ENCODE measurements around the gene PHACTR1. TPM values are rescaled to one million over a fixed set of nuclear protein-coding genes. Genes with fewer than 3 reads are reported as not detected.
A peak's percentile ranks its signal among the peaks of the same experiment; 100 is the strongest.

Gene PHACTR1
- total and polyA plus RNA-seq, 4 donors, result 18.1 to 49.0 (median 39.5) TPM

DNA sequence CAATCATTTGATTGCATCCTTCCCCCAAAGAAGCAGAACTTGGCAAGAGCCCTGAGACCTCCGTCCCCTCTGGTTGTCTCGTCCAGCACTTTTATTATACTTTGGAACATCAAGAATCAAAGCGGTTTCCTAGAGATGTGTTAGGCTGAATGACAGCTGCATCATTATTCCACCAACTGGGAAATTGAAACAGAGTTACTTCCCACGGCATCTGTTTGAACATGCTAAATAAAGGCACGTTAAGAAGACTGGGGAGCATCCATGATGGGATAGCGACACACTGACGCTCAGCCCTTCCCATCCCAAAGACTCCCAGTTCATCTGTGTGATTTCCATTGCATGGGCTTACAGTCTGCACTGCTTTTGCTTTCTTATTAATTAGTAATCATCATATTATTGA, 464.0 kb downstream of the PHACTR1 start:
- H3K27me3 ChIP-seq (ENCODE audit: control insufficient read depth, insufficient read depth, low read length), result no peaks in the 10 kb centered on the region
- H3K9me3 ChIP-seq (ENCODE audit: control insufficient read depth, insufficient read depth, low read length), result no peaks in the 10 kb centered on the region
- H3K4me3 ChIP-seq (ENCODE audit: low read depth, low read length), result no peak overlapping the region
- H3K27ac ChIP-seq (ENCODE audit: low read depth, low read length), result no peak overlapping the region
- H3K4me1 ChIP-seq (ENCODE audit: control insufficient read depth, insufficient read depth, low read length), result peaks cover 4% of the 10 kb centered on the region
- peak in 2 of 6 donors; percentile 53 to 65 for DNase-seq (ENCODE audit: low read depth in 4 of 6, low spot score in 6 of 6)
- H3K36me3 ChIP-seq (ENCODE audit: control insufficient read depth, insufficient read depth, low read length), result peaks cover 9% of the 10 kb centered on the region
- 31% methylated on average over 3 of the region's 7 CpGs for WGBS (ENCODE audit: insufficient coverage)

- Histone ChIP-seq H3K36me3 (ENCODE audit: control insufficient read depth, insufficient read depth, low read length) (peaks cover 9% of the 10 kb centered on the region), H3K4me3 (ENCODE audit: low read depth, low read length) (peak overlapping the region; percentile 18), H3K27me3 (ENCODE audit: control insufficient read depth, insufficient read depth, low read length) (no peaks in the 10 kb centered on the region), H3K9me3 (ENCODE audit: control insufficient read depth, insufficient read depth, low read length) (no peaks in the 10 kb centered on the region), H3K4me1 (ENCODE audit: control insufficient read depth, insufficient read depth, low read length) (peaks cover 4% of the 10 kb centered on the region), H3K27ac (ENCODE audit: low read depth, low read length) (no peak overlapping the region)
- peak in 2 of 6 donors; percentile 47 for DNase-seq (ENCODE audit: low read depth in 4 of 6, low spot score in 6 of 6)
- 29% methylated on average over 5 of the region's 8 CpGs for WGBS (ENCODE audit: insufficient coverage)
Observed at GRCh38 chr6:13181393-13181792, 464.8 kb downstream of the PHACTR1 start.

- 79% methylated on average over 5 of the region's 9 CpGs for WGBS (ENCODE audit: insufficient coverage)
Observed at GRCh38 chr6:13183415-13184088, 467.0 kb downstream of the PHACTR1 start.

DNA sequence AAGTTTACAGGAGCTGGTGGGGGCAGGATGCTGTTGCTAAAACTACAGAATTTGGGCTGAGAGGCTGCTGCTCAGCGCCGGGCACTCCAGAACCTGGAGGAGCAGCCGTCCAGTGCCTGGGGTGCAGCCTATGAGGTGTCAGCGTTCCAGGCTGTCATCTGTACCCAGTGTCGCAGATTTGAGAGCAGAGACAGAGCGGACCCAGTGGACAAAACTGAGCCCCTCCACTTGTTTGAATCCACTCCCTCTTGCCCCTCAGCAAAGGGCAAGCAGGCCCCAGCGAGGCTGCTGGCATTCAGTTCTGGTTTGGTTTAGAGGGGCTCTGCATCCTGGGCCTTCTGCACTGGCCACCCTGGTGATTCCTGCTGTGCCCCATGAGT, 467.5 kb downstream of the PHACTR1 start:
- no peak for DNase-seq (ENCODE audit: low read depth in 4 of 6, low spot score in 6 of 6)
- Histone ChIP-seq H3K4me1 (ENCODE audit: control insufficient read depth, insufficient read depth, low read length) (peaks cover 4% of the 10 kb centered on the region), H3K27me3 (ENCODE audit: control insufficient read depth, insufficient read depth, low read length) (no peaks in the 10 kb centered on the region), H3K4me3 (ENCODE audit: low read depth, low read length) (no peak overlapping the region), H3K9me3 (ENCODE audit: control insufficient read depth, insufficient read depth, low read length) (no peaks in the 10 kb centered on the region), H3K27ac (ENCODE audit: low read depth, low read length) (no peak overlapping the region), H3K36me3 (ENCODE audit: control insufficient read depth, insufficient read depth, low read length) (peaks cover 9% of the 10 kb centered on the region)
- 78% methylated on average over 7 of the region's 7 CpGs for WGBS (ENCODE audit: insufficient coverage)

More at GRCh38 chr6:13183415-13184088, 467.0 kb downstream of the PHACTR1 start:
- DNase-seq (ENCODE audit: low read depth in 4 of 6, low spot score in 6 of 6), result no peak
- H3K4me1 ChIP-seq (ENCODE audit: control insufficient read depth, insufficient read depth, low read length), result peaks cover 4% of the 10 kb centered on the region
- H3K36me3 ChIP-seq (ENCODE audit: control insufficient read depth, insufficient read depth, low read length), result peaks cover 9% of the 10 kb centered on the region
- no peak overlapping the region for H3K4me3 ChIP-seq (ENCODE audit: low read depth, low read length)
- H3K27ac ChIP-seq (ENCODE audit: low read depth, low read length), result no peak overlapping the region
- no peaks in the 10 kb centered on the region for H3K27me3 ChIP-seq (ENCODE audit: control insufficient read depth, insufficient read depth, low read length)
- no peaks in the 10 kb centered on the region for H3K9me3 ChIP-seq (ENCODE audit: control insufficient read depth, insufficient read depth, low read length)

DNA sequence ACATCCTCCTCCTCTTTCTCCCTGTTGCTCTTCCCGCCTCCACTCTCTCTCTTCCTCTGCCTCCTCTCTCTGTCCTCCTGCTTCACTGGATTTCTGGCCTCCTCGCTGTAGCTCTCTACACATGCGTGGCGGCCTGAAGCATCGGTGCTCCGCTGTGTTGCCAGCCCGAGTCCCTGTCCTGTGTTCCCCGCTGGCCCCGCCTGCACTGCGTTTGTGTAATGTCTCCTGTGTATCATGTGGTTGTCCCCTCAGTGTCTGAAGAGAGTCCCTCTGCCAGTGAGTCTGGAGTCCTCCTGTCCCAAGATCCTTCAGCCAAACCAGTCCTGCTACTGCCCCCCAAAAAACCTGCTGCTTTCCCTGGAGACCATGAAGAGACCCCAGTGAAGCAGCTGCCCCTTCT, 468.0 kb downstream of the PHACTR1 start:
- H3K27ac ChIP-seq (ENCODE audit: low read depth, low read length), result no peak overlapping the region
- H3K36me3 ChIP-seq (ENCODE audit: control insufficient read depth, insufficient read depth, low read length), result peaks cover 9% of the 10 kb centered on the region
- 98% methylated on average over 7 of the region's 10 CpGs for WGBS (ENCODE audit: insufficient coverage)
- H3K4me1 ChIP-seq (ENCODE audit: control insufficient read depth, insufficient read depth, low read length), result peaks cover 4% of the 10 kb centered on the region
- DNase-seq (ENCODE audit: low read depth in 4 of 6, low spot score in 6 of 6), result no peak
- H3K27me3 ChIP-seq (ENCODE audit: control insufficient read depth, insufficient read depth, low read length), result no peaks in the 10 kb centered on the region
- H3K9me3 ChIP-seq (ENCODE audit: control insufficient read depth, insufficient read depth, low read length), result no peaks in the 10 kb centered on the region
- no peak overlapping the region for H3K4me3 ChIP-seq (ENCODE audit: low read depth, low read length)

DNA sequence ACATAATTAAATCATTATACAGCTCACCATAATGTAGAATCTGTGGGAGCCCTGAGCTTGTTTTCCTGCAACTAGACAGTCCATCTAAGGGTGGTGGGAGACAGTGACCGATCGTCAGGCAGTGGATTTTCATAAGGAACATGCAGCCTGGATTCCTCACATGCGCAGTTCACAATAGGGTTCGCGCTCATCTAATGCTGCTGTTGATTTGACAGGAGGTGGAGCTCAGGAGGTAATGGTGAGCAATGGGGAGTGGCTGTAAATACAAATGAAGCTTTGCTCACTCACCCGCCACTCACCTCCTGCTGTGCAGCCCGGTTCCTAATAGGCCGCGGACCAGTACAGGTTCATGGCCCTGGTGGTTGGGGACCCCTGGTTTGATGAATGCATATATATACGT, 470.3 kb downstream of the PHACTR1 start:
- no peaks in the 10 kb centered on the region for H3K9me3 ChIP-seq (ENCODE audit: control insufficient read depth, insufficient read depth, low read length)
- no peak overlapping the region for H3K27ac ChIP-seq (ENCODE audit: low read depth, low read length)
- H3K4me1 ChIP-seq (ENCODE audit: control insufficient read depth, insufficient read depth, low read length), result peaks cover 4% of the 10 kb centered on the region
- no CpG with 5 or more reads among the region's 10 CpGs for WGBS (ENCODE audit: insufficient coverage)
- no peak overlapping the region for H3K4me3 ChIP-seq (ENCODE audit: low read depth, low read length)
- DNase-seq (ENCODE audit: low read depth in 4 of 6, low spot score in 6 of 6), result no peak
- peaks cover 9% of the 10 kb centered on the region for H3K36me3 ChIP-seq (ENCODE audit: control insufficient read depth, insufficient read depth, low read length)
- H3K27me3 ChIP-seq (ENCODE audit: control insufficient read depth, insufficient read depth, low read length), result no peaks in the 10 kb centered on the region

GRCh38 chr6:13187692-13188091, 471.1 kb downstream of the PHACTR1 start:
- 100% methylated on average over 1 of the region's 3 CpGs for WGBS (ENCODE audit: insufficient coverage)

GRCh38 chr6:13188306-13188705, 471.7 kb downstream of the PHACTR1 start:
- WGBS (ENCODE audit: insufficient coverage), result no CpG with 5 or more reads among the region's 3 CpGs
- Histone ChIP-seq H3K27me3 (ENCODE audit: control insufficient read depth, insufficient read depth, low read length) (no peaks in the 10 kb centered on the region), H3K9me3 (ENCODE audit: control insufficient read depth, insufficient read depth, low read length) (no peaks in the 10 kb centered on the region), H3K36me3 (ENCODE audit: control insufficient read depth, insufficient read depth, low read length) (peaks cover 9% of the 10 kb centered on the region), H3K4me3 (ENCODE audit: low read depth, low read length) (no peak overlapping the region), H3K27ac (ENCODE audit: low read depth, low read length) (no peak overlapping the region), H3K4me1 (ENCODE audit: control insufficient read depth, insufficient read depth, low read length) (peaks cover 4% of the 10 kb centered on the region)
- DNase-seq (ENCODE audit: low read depth in 4 of 6, low spot score in 6 of 6), result peak in 2 of 6 donors; percentile 38 to 59

More at GRCh38 chr6:13187692-13188091, 471.1 kb downstream of the PHACTR1 start:
- H3K9me3 ChIP-seq (ENCODE audit: control insufficient read depth, insufficient read depth, low read length), result no peaks in the 10 kb centered on the region
- H3K4me1 ChIP-seq (ENCODE audit: control insufficient read depth, insufficient read depth, low read length), result peaks cover 4% of the 10 kb centered on the region
- DNase-seq (ENCODE audit: low read depth in 4 of 6, low spot score in 6 of 6), result no peak
- peaks cover 9% of the 10 kb centered on the region for H3K36me3 ChIP-seq (ENCODE audit: control insufficient read depth, insufficient read depth, low read length)
- no peak overlapping the region for H3K27ac ChIP-seq (ENCODE audit: low read depth, low read length)
- H3K4me3 ChIP-seq (ENCODE audit: low read depth, low read length), result no peak overlapping the region
- no peaks in the 10 kb centered on the region for H3K27me3 ChIP-seq (ENCODE audit: control insufficient read depth, insufficient read depth, low read length)

DNA sequence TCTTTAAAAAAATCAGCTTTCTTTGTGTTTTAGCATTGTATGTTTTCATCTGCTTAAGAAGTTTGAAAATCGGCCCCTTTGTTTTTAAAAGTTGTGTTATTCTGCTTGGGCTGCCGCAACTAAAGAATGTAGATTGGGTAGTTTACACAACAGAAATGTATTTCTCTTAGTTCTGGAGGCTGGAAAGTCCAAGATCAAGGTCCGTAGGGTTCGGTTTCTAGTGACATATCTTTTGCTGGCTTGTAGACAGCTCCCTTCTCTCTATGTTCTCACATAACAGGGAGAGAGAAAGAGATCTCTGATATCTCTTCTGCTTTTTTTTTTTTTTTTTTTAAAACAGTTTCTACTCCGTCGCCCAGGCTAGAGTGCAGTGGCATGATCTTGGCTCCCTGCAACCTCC, 473.1 kb downstream of the PHACTR1 start:
- Histone ChIP-seq H3K27ac (ENCODE audit: low read depth, low read length) (no peak overlapping the region), H3K9me3 (ENCODE audit: control insufficient read depth, insufficient read depth, low read length) (no peaks in the 10 kb centered on the region), H3K4me3 (ENCODE audit: low read depth, low read length) (no peak overlapping the region), H3K36me3 (ENCODE audit: control insufficient read depth, insufficient read depth, low read length) (peaks cover under 1% of the 10 kb centered on the region), H3K4me1 (ENCODE audit: control insufficient read depth, insufficient read depth, low read length) (peaks cover under 1% of the 10 kb centered on the region), H3K27me3 (ENCODE audit: control insufficient read depth, insufficient read depth, low read length) (no peaks in the 10 kb centered on the region)
- DNase-seq (ENCODE audit: low read depth in 4 of 6, low spot score in 6 of 6), result no peak
- WGBS (ENCODE audit: insufficient coverage), result no CpG with 5 or more reads among the region's 6 CpGs

DNA sequence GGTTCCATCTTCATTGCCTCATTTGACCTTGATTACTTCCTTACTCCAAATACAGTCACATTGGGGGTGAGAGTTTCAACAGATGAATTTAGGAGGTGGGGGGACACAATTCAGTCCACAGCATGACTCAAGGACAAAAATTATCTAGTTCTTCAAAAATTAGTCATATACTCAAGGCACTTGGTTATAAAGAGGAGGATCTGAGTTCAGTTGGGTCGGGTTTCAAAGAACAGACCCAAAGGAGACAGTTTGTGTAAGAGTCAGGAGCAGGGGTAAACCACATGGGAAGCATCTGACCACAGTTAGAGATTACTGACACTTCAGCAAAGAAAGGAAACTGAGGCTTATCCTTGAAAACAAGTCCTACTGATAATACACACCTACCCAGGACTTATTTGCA, 473.8 kb downstream of the PHACTR1 start:
- Histone ChIP-seq H3K36me3 (ENCODE audit: control insufficient read depth, insufficient read depth, low read length) (no peaks in the 10 kb centered on the region), H3K27me3 (ENCODE audit: control insufficient read depth, insufficient read depth, low read length) (no peaks in the 10 kb centered on the region), H3K4me3 (ENCODE audit: low read depth, low read length) (no peak overlapping the region), H3K4me1 (ENCODE audit: control insufficient read depth, insufficient read depth, low read length) (no peaks in the 10 kb centered on the region), H3K27ac (ENCODE audit: low read depth, low read length) (no peak overlapping the region), H3K9me3 (ENCODE audit: control insufficient read depth, insufficient read depth, low read length) (no peaks in the 10 kb centered on the region)
- DNase-seq (ENCODE audit: low read depth in 4 of 6, low spot score in 6 of 6), result no peak
- whole genome bisulfite sequencing (ENCODE audit: insufficient coverage), result 100% methylated on average over 1 of the region's 1 CpG

Data from spinal cord (tissue), 10 donors.